MG63 (cell line): ENCODE measurements around the gene PCDHGA5. TPM values are rescaled to one million over a fixed set of nuclear protein-coding genes. Genes with fewer than 3 reads are reported as not detected.
"Not testable (repeated sequence)": the region's sequence is repeated elsewhere in the genome, so short reads cannot be mapped to it uniquely, and the experiment has no call there.

Experiments used
- DNase-seq: peaks from one replicate; pipeline ENCODE4 v3.0.0-alpha.2; 2020
- H3K27me3 ChIP-seq: fragments of 250-450 bp; sonication (Bioruptor Pico); 2 replicates; pipeline ENCODE4 v1.5.1; 2020; ENCODE audit warnings: mild to moderate bottlenecking, moderate library complexity
- H3K36me3 ChIP-seq: fragments of 250-450 bp; sonication (Bioruptor Pico); 2 replicates; pipeline ENCODE4 v1.5.1; 2020; ENCODE audit warnings: mild to moderate bottlenecking, moderate library complexity
- H3K4me3 ChIP-seq: fragments of 250-450 bp; sonication (Bioruptor Pico); 2 replicates; pipeline ENCODE4 v1.5.1; 2020; ENCODE audit warnings: mild to moderate bottlenecking, moderate library complexity
- H3K9me3 ChIP-seq: fragments of 250-450 bp; sonication (Bioruptor Pico); 2 replicates; pipeline ENCODE4 v1.5.1; 2020; ENCODE audit warnings: mild to moderate bottlenecking, moderate library complexity
- total RNA-seq: library from RNA; depleted of rRNA; stranded (reverse); fragments of >200 nt; shearing (Covaris generic); gene quantifications from 2 replicates; pipeline ENCODE4 v1.2.3, GENCODE V29; 2014; ENCODE audit warnings: low replicate concordance

Gene PCDHGA5
- total RNA-seq, 1 experiment from 2014 or later: not detected

- H3K9me3 ChIP-seq: peaks cover 12% of the 10 kb centered on the region
- H3K4me3 ChIP-seq: not testable (repeated sequence)
Measured at GRCh38 chr5:141394401-141395187, 30.6 kb downstream of the PCDHGA5 start.

GRCh38 chr5:141397756-141398551 is 34.0 kb downstream of the PCDHGA5 start, which contains the start of gene PCDHGB5:
Gene PCDHGB5 (plus strand): TSS chr5:141397947. CDS start chr5:141398128, 181 bp downstream.
- H3K36me3 ChIP-seq, H3K9me3 ChIP-seq, H3K4me3 ChIP-seq, H3K27me3 ChIP-seq, DNase-seq: not testable (repeated sequence)

More at GRCh38 chr5:141394401-141395187, 30.6 kb downstream of the PCDHGA5 start:
- H3K36me3 ChIP-seq, H3K27me3 ChIP-seq, DNase-seq: not testable (repeated sequence)

- H3K4me3 ChIP-seq: no peak overlapping the region
- peaks cover 9% of the 10 kb centered on the region for H3K9me3 ChIP-seq
- no peak for DNase-seq
- no peaks in the 10 kb centered on the region for H3K27me3 ChIP-seq
- no peaks in the 10 kb centered on the region for H3K36me3 ChIP-seq
Measured at GRCh38 chr5:141398608-141399007, 34.6 kb downstream of the PCDHGA5 start.

GRCh38 chr5:141399555-141400258 is 35.7 kb downstream of the PCDHGA5 start:
- DNase-seq: no peak
- Histone ChIP-seq H3K36me3 (no peaks in the 10 kb centered on the region), H3K27me3 (no peaks in the 10 kb centered on the region), H3K9me3 (peaks cover 9% of the 10 kb centered on the region), H3K4me3 (no peak overlapping the region)

- Histone ChIP-seq H3K4me3 (no peak within 1 kb of the TSS), H3K27me3 (peaks cover 2% of the 10 kb centered on the region; the same call in 1 of the 2 replicates), H3K36me3 (no peaks in the 10 kb centered on the region), H3K9me3 (peaks cover 6% of the 10 kb centered on the region)
- DNase-seq: no peak
Measured at GRCh38 chr5:141402553-141403243, 38.7 kb downstream of the PCDHGA5 start, which contains the start of gene PCDHGA9. Gene PCDHGA9 (plus strand): TSS chr5:141402778. CDS start chr5:141402953, 175 bp downstream.

GRCh38 chr5:141403387-141403786 is 39.4 kb downstream of the PCDHGA5 start:
- no peak for DNase-seq
- Histone ChIP-seq H3K36me3 (no peaks in the 10 kb centered on the region), H3K4me3 (no peak overlapping the region), H3K9me3 (peaks cover 6% of the 10 kb centered on the region), H3K27me3 (peaks cover 2% of the 10 kb centered on the region; the same call in 1 of the 2 replicates)

- H3K4me3 ChIP-seq, H3K9me3 ChIP-seq, DNase-seq: not testable (repeated sequence)
Measured at GRCh38 chr5:141407790-141408505, 44.0 kb downstream of the PCDHGA5 start, which contains the start of gene PCDHGB6. Gene PCDHGB6 (plus strand): TSS chr5:141408021. CDS start chr5:141408203, 182 bp downstream.

GRCh38 chr5:141409598-141410306 is 45.8 kb downstream of the PCDHGA5 start:
- DNase-seq: no peak
- Histone ChIP-seq H3K4me3 (no peak overlapping the region), H3K9me3 (no peaks in the 10 kb centered on the region; the same call in 1 of the 2 replicates), H3K36me3 (no peaks in the 10 kb centered on the region), H3K27me3 (peaks cover 2% of the 10 kb centered on the region; the same call in 1 of the 2 replicates)

More at GRCh38 chr5:141407790-141408505, 44.0 kb downstream of the PCDHGA5 start, which contains the start of gene PCDHGB6:
- not testable (repeated sequence) for H3K36me3 ChIP-seq, H3K27me3 ChIP-seq

- Histone ChIP-seq H3K4me3 (no peak overlapping the region), H3K9me3 (peaks cover 3% of the 10 kb centered on the region; the same call in 1 of the 2 replicates), H3K36me3 (no peaks in the 10 kb centered on the region), H3K27me3 (peaks cover 2% of the 10 kb centered on the region; the same call in 1 of the 2 replicates)
- DNase-seq: no peak
Measured at GRCh38 chr5:141411575-141411974, 47.6 kb downstream of the PCDHGA5 start.

GRCh38 chr5:141412854-141413539 is 49.0 kb downstream of the PCDHGA5 start, which contains the start of gene PCDHGA10:
Gene PCDHGA10 (plus strand): TSS chr5:141412987. CDS start chr5:141413176, 189 bp downstream.
- H3K4me3 ChIP-seq: no peak within 1 kb of the TSS
- no peaks in the 10 kb centered on the region for H3K36me3 ChIP-seq
- H3K27me3 ChIP-seq: no peaks in the 10 kb centered on the region
- H3K9me3 ChIP-seq: peaks cover 3% of the 10 kb centered on the region; the same call in 1 of the 2 replicates
- DNase-seq: peak; percentile 32

GRCh38 chr5:141413540-141414069 is 49.6 kb downstream of the PCDHGA5 start:
- no peak for DNase-seq
- no peaks in the 10 kb centered on the region for H3K27me3 ChIP-seq
- peaks cover 6% of the 10 kb centered on the region; the same call in 1 of the 2 replicates for H3K9me3 ChIP-seq
- no peak overlapping the region for H3K4me3 ChIP-seq
- H3K36me3 ChIP-seq: no peaks in the 10 kb centered on the region

GRCh38 chr5:141414548-141415274 is 50.7 kb downstream of the PCDHGA5 start:
- not testable (repeated sequence) for H3K9me3 ChIP-seq, H3K27me3 ChIP-seq

GRCh38 chr5:141415275-141415618 is 51.3 kb downstream of the PCDHGA5 start:
- not testable (repeated sequence) for H3K4me3 ChIP-seq, H3K9me3 ChIP-seq, H3K27me3 ChIP-seq, DNase-seq, H3K36me3 ChIP-seq

More at GRCh38 chr5:141414548-141415274, 50.7 kb downstream of the PCDHGA5 start:
- not testable (repeated sequence) for H3K4me3 ChIP-seq, DNase-seq, H3K36me3 ChIP-seq
